ENCODE data around the gene EPHA10.

The EPHA10 gene

DNA sequence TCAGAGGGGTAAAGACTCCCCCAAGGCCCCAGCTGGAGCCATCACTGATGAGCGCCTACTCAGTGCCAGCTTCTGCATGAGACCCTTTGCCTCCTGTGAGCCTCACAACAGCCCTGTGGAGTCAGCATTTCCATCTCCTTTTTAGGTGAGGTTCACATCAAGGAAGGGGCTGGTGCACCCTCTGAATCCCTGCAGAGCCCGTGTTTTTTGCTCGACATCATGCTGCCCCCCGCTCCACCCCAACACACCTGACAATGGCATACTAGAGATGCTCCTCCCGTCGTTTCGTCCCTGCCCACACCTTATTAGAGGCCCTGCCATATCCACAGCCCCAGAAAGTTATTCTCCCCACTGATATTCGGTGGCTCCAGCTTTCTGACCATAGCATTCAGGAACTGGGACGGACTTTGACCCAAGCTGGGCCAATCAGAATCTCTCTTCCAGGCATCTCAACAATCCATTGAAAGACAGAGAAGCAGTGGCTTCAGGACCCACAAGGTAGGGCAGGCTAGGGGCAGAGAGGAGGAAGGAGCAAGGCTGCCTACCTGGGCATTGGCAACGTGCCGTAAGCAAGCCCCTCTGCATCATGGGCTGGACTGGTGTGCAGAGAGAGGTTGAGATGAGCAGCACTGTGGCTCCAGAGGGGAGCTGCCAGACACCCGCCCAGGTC lies 32.7 kb downstream of the EPHA10 start:
- no peak for DNase-seq

DNA sequence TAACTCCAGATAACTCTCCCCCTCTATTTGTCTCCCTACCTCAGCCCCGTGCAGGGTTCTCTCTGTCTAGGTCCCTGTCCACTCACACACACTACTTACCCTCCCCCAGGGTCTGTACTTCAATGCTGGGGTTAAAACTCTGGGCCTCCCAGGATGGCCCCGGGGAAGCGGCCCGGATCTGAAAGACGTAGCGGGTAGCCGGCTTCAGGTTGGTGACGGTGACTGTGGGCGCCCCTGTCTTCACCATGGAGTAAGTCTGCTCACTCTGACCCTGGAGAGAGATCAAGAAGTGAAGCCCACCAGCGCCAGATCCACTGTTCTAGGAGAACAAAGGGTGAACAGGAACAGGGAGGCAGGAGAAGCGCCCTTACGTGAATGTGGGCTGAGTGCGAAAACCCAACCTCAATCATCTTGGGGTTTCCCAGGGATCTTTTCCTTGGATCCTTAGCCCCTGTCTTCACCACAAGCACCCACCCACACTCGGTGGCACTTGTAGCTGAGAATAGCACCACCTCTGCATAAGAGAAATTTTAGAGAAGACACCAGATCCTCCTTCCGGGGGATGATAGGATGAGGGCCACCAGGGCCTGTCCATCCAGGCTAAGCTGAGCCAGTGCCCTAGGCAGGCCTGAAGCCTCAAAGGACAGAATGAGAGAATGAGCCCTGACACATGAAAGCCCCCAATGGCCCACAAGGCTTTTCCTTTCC lies 33.5 kb downstream of the EPHA10 start:
- peak; percentile 29 for DNase-seq

DNA sequence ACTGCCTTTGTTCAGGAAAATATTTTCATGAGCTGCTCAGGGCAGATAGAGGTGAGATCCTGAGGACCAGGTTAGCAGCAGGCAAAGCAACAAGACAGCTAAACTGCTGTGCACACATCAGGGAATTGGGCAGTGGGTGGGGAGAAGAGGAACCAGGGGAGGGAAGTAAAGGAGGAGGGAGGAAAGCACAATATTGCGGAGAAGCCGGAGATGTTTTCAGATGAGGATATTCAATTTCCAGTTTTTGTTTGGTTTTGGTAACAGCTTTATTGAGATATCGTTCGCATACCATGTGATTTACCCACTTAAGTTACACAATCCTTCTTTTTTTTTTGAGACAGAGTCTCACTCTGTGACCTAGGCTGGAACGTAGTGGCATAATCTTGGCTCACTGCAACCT lies 34.5 kb downstream of the EPHA10 start:
- no peak for DNase-seq

- no peak for DNase-seq
Measured at GRCh38 chr1:37728416-37728815, 36.5 kb downstream of the EPHA10 start.

DNA sequence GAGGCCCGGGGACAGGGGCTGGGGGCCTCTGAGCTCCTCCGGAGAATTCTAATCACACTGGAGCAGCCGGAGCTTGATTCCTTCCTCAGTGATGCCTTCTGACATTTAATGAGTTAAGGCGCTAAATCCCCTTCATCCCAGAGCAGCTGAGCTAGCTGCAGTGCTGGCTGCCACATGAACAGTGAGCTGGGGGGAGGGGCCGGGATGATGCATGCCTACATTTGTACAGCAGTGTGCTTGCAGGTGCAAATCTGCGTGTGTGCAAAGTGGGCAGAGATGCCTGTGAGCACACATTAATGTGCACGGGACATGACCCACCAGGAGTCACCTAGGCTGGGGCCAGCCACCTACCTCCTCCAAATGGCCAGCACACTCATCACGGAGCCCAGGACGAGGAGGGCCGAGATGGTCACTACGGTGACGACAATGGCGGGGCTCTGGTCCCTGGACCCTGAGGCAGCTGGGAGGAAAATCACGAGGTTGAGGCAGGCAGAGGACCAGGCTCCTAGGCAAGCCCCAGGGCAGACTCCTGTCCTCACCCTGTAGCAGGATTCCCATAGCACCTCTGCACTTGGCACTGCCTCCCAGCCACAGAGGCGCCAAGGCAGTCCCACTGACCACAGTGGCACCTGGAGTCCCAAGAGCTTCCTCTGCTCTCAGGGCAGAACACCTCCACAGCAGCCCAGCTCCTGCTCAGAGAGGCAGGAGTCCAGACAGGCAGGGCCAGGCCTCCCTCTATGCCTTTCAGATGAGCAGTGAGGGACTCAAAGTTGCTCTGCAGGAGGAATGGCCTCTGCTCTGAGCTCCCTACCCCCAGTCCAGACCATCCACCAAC lies 38.0 kb downstream of the EPHA10 start:
- DNase-seq, result peak; percentile 98

DNA sequence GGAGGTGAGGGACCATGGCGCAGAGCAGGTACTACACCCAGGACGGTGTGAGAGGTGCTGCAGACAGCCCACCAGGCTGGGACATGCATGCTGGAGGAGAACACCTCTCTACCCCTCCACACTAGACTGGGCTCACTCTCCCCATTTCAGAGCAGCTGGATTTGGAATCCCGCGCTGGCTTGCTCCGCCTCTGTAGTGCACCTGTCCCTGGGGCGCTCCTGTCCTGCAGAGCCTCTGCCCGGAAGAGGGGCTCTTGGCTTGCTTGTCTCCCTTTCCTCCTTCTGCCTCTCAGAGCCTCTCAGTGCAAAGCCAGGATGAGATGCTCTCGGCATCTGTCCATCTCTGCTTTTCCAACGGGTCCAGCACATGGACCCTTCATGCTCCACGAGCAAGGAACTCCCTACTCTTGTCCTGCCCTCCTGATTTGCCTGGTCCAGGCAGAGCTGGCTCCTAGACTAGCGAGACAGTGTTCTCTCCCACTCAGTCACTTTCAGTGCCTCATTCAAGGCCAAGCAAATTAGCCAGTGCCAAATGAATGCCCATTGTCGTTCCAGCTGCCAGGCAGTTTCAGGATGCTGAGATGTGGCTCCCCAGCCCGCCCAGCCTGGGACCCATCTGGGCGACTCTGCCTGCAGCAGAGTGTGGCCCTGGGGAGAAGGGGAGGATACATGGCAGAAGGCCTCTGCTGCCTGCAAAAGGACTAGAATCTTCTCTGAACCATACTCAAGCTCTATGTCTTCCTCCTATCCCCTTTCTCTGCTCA lies 38.9 kb downstream of the EPHA10 start:
- peak; percentile 50 for DNase-seq

GRCh38 chr1:37724575-37724974 lies 40.3 kb downstream of the EPHA10 start:
- peak; percentile 42 for DNase-seq

GRCh38 chr1:37723390-37724078 lies 41.4 kb downstream of the EPHA10 start:
- DNase-seq, result no peak

DNA sequence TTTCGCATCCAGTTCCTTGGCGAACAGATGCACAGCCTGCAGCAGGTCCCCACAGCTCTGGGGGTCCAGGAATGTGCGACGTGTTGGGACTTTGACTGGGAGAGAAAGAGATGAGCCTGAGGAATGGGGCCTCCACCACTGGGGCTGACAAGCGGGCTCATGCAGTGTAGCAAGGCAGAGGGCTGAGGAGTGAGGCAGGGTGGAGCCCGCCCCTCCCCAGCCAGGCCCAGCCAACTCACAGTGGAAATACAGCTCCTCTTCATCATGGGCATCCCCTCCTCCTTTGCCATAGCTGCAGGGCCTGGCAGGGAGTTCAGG lies 41.9 kb downstream of the EPHA10 start:
- DNase-seq, result no peak

GRCh38 chr1:37722181-37723071 lies 42.5 kb downstream of the EPHA10 start:
- no peak for DNase-seq

GRCh38 chr1:37721565-37721964 lies 43.4 kb downstream of the EPHA10 start:
- DNase-seq, result no peak

DNA sequence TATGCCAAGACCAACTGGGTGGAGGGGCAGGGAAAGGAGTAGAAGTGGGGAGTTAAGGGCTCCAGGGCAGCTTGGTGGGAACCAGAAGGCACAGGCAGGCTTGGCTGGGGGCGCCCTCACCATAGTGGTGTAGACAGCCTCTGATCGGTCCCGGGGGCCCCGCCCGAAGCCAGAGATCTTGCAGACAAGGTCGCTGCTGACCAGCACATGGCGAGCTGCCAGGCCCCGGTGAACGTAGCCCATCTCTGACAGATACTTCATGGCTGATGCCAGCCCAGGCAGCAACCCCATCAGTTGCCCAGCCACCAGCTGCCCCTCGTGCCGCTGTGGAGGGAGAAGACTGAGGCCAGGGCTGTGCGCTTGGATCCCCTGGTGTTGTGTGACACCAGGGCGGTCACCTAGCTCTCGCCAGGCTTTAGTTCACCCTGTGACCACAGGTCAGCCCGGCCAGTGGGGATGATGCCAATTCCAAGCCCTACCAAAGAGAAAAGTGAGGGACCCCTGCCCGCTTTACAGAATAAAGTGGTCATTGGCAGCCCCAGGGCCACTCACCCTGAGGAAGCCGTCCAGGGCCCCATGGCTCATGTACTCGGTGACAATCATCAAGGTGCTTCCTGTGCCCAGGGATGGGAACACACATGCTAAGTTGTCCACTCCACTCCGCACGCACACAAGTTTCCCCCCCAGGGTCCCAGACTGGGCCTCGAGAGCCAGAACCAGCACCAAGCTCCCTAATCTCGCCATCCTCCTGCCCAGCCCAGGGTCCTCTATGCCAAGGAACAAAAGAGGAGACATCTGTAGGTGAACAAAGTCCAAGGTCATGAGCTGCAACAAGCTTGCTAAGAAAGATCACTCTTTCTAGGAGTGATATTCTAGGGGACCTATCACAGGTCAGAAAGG lies 44.4 kb downstream of the EPHA10 start:
- no peak for DNase-seq

- no peak for DNase-seq
Measured at GRCh38 chr1:37719572-37720195, 45.2 kb downstream of the EPHA10 start.

GRCh38 chr1:37718901-37719571 lies 45.9 kb downstream of the EPHA10 start:
- no peak for DNase-seq

DNA sequence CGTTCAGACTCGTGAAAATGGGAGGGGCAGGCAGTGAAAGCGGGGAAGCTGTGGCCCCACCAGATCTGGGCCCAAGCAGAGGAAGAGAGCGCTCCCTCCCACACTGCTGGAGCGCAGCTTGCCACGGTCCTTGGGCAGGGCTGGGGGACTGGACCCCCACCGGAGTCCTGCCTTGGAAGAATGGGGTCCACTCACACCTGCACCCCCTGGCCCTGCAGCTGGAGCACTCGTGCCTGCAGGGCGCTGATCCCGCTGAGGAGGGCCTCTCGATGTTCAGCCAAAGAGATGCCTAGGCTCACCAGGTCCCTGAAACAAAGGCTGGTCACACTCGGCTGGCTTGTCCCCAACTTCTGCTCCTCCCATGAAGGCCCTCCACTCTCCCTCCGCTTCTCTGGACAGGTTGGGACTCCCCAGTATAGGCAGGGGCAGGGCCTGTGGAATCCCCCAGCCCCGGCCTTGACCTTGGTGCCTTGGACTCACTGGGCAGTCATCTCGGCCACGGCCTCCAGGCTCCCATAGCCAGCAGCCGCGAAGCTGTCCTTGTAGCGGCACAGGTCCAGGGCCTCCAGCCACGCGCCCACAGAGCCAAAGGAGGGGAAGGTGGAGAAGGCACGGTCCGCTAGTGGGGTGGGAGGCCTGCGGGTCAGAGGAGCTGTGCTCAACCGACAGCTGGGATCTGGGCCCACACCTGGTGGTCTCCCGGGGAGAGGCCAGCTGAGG lies 46.6 kb downstream of the EPHA10 start:
- DNase-seq, result no peak

DNA sequence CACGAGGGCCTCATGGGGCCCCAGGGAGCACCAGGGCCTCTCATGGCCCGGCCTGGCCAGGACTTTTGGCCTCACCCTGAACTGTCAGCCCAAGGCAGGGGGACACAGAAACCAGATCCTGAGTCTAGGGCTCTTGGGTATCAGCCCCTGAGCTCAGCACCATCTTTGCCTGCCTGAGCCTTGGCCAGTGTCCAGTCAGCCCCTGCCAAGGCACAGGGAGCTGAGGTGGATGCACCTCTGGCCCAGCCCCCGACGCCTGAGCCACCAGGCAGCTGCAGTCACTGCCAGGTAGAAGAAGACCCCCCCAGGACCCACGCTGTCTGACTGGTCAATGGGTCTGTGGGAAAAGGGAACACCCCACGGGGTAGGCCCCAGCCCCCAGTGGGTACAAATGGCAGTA lies 47.3 kb downstream of the EPHA10 start:
- DNase-seq, result no peak

GRCh38 chr1:37716321-37716720 lies 48.6 kb downstream of the EPHA10 start:
- no peak for DNase-seq

DNA sequence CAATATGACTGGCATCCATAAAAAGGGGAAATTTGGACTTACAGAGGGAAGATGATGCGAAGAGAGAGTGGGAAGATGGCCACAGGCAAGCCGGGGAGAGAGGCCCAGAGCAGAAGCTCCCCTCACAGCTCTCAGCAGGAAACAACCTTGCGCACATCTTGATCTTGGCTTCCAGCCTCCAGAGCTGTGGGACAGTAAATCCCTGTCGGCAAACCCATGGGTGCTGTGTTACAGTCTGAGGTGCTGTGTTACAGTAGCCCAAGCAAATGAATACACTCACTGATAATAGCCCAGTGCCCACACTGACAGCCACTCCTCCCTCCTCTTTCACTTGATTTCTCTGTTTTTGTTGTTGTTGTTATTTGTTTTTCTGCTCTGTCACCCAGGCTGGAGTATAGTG lies 50.2 kb downstream of the EPHA10 start:
- DNase-seq, result no peak

DNA sequence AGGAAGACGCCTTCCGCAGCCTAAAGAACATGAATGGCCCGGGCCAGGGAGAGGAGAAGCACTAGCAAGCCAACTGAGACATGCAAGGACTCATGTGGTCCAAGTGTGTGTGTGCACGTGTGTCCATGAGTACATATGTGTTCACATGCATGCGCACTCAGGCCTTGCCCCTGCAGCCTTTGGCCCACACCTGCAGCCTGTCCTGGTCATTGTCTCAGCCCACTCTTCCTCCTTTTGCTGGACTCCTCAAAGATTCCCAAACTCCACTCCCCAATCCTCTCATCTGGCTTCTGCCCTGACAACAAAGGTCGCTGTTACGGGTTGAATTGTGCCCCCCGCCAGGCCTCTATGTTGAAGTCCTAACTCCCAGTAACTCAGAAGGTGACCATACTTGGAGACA lies 50.7 kb downstream of the EPHA10 start:
- DNase-seq, result no peak

Measured in NCI-H82 (cell line).